Smooth muscle cell (in vitro differentiated cells): ENCODE data around the gene TMCO4. TPM values are rescaled to one million over a fixed set of nuclear protein-coding genes. Genes with fewer than 3 reads are reported as not detected.

ENCODE experiments used
- DNase-seq: peaks from one replicate; lab custom pipeline; 2025; ENCODE audit not compliant: unreplicated experiment; lab: John Stamatoyannopoulos, UW
- H2AFZ ChIP-seq: fragments of 200-600 bp; sonication (generic); 2 replicates; pipeline ENCODE4 v1.6.0; 2016; ENCODE audit warnings: antibody characterized with exemption, low read depth, mild to moderate bottlenecking
- H3F3A ChIP-seq: fragments of 200-600 bp; sonication (generic); 2 replicates; pipeline ENCODE4 v1.6.0; 2017; ENCODE audit warnings: antibody characterized with exemption, low read depth
- H3K27ac ChIP-seq: fragments of 200-600 bp; sonication (generic); 2 replicates; pipeline ENCODE4 v1.5.1; 2016; ENCODE audit warnings: low read depth, mild to moderate bottlenecking
- H3K27me3 ChIP-seq: fragments of 200-600 bp; sonication (generic); 2 replicates; pipeline ENCODE4 v1.6.1; 2016; ENCODE audit warnings: low read depth, mild to moderate bottlenecking
- H3K36me3 ChIP-seq: fragments of 200-600 bp; sonication (generic); 2 replicates; pipeline ENCODE4 v1.5.1; 2016; ENCODE audit warnings: low read depth
- H3K4me1 ChIP-seq: fragments of 200-600 bp; sonication (generic); 2 replicates; pipeline ENCODE4 v1.5.1; 2016; ENCODE audit warnings: low read depth
- H3K4me2 ChIP-seq: fragments of 200-600 bp; sonication (generic); 2 replicates; pipeline ENCODE4 v1.6.0; 2016; ENCODE audit warnings: mild to moderate bottlenecking
- H3K4me3 ChIP-seq: fragments of 200-600 bp; sonication (generic); 2 replicates; pipeline ENCODE4 v1.5.1; 2016; ENCODE audit warnings: mild to moderate bottlenecking
- H3K79me2 ChIP-seq: fragments of 200-600 bp; sonication (generic); 2 replicates; pipeline ENCODE4 v1.6.0; 2016; ENCODE audit warnings: low read depth, mild to moderate bottlenecking
- H3K9ac ChIP-seq: fragments of 200-600 bp; sonication (generic); 2 replicates; pipeline ENCODE4 v1.6.0; 2016; ENCODE audit warnings: low read depth
- H3K9me3 ChIP-seq: fragments of 200-600 bp; sonication (generic); replicated peaks from 2 replicates; pipeline ENCODE4 v1.5.1; 2016; ENCODE audit warnings: low read depth
- H4K20me1 ChIP-seq: fragments of 200-600 bp; sonication (generic); 2 replicates; pipeline ENCODE4 v1.6.0; 2016; ENCODE audit warnings: low read depth
- WGBS: methylation state at CpG from one replicate; pipeline ENCODE4 v1.1.7; 2016; ENCODE audit warnings: low lambda C conversion rate; 5-methylcytosine and 5-hydroxymethylcytosine counted together
- polyA plus RNA-seq: library from polyadenylated mRNA; unstranded; fragments of >200 nt; fragmentation: Nextera tagmentation; extraction: Ambion mirVana; gene quantifications from 2 replicates; pipeline ENCODE4 v1.2.1, GENCODE V29; 2016
- total RNA-seq: library from RNA; depleted of rRNA; stranded (reverse); fragments of >200 nt; gene quantifications from 2 replicates; pipeline ENCODE4 v1.2.3, GENCODE V29; 2014
- TF ChIP-seq, protein P1 (sequence below): fragments of 200-600 bp; sonication (generic); IDR thresholded peaks from 2 replicates; pipeline ENCODE4 v1.5.1; 2017; ENCODE audit warnings: borderline replicate concordance, mild to moderate bottlenecking, antibody characterized with exemption; ENCODE audit not compliant: insufficient read depth, poor library complexity, severe bottlenecking

Gene TMCO4
- total and polyA plus RNA-seq, 2 experiments from 2014 or later = 5.4 to 6.8 TPM

DNA sequence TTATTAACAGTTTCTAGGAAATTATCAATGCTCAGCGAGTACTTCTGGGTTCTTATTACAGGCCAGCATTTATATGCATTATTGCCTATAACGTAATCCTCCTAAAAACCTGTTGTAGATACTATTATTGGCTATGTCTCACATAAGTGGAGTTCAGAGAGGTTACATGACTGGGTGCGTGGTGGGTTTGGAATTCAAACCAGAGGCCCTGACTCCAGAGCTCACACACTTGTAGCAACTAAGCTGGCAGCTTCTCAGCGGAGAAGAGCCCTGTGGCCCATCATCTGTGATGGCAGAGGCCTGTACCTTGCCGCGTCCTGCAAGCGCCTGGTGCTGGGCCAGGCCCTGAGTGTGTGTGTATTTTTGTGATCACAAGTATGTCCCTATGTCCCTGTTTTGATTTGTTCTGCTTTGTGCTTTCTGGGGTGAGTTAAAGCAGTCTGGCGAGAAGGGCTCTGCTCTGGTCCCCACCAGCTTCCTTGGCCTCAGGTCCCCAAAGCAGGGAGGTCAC is 68.3 kb downstream of the TMCO4 start:
- Histone ChIP-seq H4K20me1 (no peaks in the 10 kb centered on the region), H3K4me2 (no peak overlapping the region), H3K79me2 (no peaks in the 10 kb centered on the region), H2AFZ (no peak overlapping the region), H3K4me1 (peaks cover 9% of the 10 kb centered on the region), H3K9ac (no peak overlapping the region), H3K27ac (no peak overlapping the region), H3K9me3 (no peaks in the 10 kb centered on the region), H3K27me3 (no peaks in the 10 kb centered on the region), H3K36me3 (no peaks in the 10 kb centered on the region), H3K4me3 (no peak overlapping the region), H3F3A (no peaks in the 10 kb centered on the region)
- TF ChIP-seq, protein P1, sequence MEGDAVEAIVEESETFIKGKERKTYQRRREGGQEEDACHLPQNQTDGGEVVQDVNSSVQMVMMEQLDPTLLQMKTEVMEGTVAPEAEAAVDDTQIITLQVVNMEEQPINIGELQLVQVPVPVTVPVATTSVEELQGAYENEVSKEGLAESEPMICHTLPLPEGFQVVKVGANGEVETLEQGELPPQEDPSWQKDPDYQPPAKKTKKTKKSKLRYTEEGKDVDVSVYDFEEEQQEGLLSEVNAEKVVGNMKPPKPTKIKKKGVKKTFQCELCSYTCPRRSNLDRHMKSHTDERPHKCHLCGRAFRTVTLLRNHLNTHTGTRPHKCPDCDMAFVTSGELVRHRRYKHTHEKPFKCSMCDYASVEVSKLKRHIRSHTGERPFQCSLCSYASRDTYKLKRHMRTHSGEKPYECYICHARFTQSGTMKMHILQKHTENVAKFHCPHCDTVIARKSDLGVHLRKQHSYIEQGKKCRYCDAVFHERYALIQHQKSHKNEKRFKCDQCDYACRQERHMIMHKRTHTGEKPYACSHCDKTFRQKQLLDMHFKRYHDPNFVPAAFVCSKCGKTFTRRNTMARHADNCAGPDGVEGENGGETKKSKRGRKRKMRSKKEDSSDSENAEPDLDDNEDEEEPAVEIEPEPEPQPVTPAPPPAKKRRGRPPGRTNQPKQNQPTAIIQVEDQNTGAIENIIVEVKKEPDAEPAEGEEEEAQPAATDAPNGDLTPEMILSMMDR = no peak
- WGBS = 92% methylated on average over 8 of the region's 8 CpGs
- DNase-seq = no peak

DNA sequence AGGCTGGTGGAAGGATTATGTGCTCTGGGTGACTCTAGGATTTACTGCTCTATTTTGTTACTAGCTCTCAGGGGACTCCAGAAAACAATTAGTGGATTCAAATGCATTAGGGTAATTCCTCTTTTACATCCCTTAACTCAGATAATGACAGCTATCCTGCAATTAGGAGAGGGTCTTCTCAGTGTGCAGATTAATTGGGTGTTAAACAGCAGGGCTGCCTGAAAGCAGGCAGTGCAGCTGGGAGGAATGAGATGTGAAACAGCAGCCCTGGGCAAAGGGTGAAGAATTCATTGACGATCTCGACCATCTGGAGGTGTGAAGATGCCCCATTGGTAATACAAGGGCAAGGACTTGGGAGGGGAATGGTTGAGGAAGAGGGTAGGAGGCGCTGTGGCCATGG is 68.9 kb downstream of the TMCO4 start:
- no peak overlapping the region for H3K4me2 ChIP-seq
- H3K36me3 ChIP-seq = no peaks in the 10 kb centered on the region
- peaks cover 9% of the 10 kb centered on the region for H3K4me1 ChIP-seq
- H3K27ac ChIP-seq = no peak overlapping the region
- no peak for DNase-seq
- H4K20me1 ChIP-seq = no peaks in the 10 kb centered on the region
- no peak overlapping the region for H2AFZ ChIP-seq
- 86% methylated on average over 3 of the region's 3 CpGs for WGBS
- no peak overlapping the region for H3K9ac ChIP-seq
- H3K4me3 ChIP-seq = no peak overlapping the region
- H3K27me3 ChIP-seq = no peaks in the 10 kb centered on the region
- TF ChIP-seq, protein P1 = no peak
- no peaks in the 10 kb centered on the region for H3F3A ChIP-seq
- H3K9me3 ChIP-seq = no peaks in the 10 kb centered on the region
- H3K79me2 ChIP-seq = no peaks in the 10 kb centered on the region

DNA sequence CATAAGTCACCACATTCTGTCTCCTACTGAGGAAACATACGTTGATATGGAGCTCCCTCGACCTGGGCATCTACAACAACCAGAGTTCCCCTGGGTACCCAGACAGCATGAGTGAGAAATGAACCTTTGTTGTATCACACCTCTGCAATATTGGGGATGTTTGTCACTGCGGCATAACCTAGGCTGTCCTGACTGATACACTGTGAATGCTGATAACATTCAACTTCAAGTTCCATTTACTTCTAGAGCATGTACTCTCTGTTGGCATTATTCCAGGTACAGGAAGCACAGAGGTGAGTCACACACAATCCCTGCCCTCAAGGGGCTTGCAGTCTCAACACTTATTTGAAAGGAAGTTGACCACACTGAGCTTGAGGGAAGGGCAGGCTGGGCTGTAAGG is 69.5 kb downstream of the TMCO4 start:
- Histone ChIP-seq H3K79me2 (no peaks in the 10 kb centered on the region), H3K27me3 (no peaks in the 10 kb centered on the region), H3K36me3 (no peaks in the 10 kb centered on the region), H3K4me3 (no peak overlapping the region), H3K27ac (no peak overlapping the region), H3K4me1 (peaks cover 9% of the 10 kb centered on the region), H3K9ac (no peak overlapping the region), H3K4me2 (no peak overlapping the region), H3F3A (no peaks in the 10 kb centered on the region), H2AFZ (no peak overlapping the region), H4K20me1 (no peaks in the 10 kb centered on the region), H3K9me3 (no peaks in the 10 kb centered on the region)
- TF ChIP-seq, protein P1 = no peak
- no peak for DNase-seq
- 94% methylated on average over 3 of the region's 3 CpGs for WGBS

DNA sequence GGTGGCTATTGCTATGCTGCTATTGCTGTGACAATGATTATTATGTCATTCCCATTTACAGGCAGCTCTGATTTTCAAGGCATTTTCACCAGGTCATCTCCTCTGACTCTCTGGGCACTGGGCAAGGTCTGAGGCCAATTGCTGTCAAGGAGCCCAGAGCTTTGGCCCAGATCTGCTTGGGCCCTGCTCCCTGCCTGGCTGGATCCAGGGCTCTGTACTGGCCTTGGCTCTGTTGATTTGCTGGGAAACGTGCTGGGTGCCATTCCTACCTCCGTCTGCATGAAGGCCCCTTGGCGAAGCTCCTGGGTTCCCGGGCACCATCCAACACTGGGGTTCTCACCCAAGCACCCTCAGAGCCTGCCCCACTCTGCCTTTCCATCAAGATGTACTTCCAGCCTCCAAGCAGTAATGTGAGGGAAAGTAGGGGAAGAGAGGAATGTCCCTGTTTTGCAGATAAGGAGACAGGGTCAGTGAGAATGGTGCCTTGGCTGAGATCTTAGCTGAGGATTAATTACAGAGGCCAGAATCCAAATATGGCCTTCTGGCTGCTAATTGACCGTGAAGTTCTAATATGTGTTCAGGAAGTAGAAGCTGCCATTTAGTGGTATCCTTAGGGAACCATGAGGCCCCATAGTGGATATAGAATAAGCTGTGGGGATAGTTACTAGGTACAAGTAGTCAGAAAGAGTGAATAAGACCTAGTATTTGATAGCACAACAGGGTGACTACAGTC is 71.1 kb downstream of the TMCO4 start:
- 94% methylated on average over 5 of the region's 5 CpGs for WGBS

More for the DNA sequence above, 71.1 kb downstream of the TMCO4 start:
- no peaks in the 10 kb centered on the region for H3F3A ChIP-seq
- H2AFZ ChIP-seq = no peak overlapping the region
- H3K79me2 ChIP-seq = no peaks in the 10 kb centered on the region
- TF ChIP-seq, protein P1 = no peak
- H3K4me2 ChIP-seq = no peak overlapping the region
- H3K36me3 ChIP-seq = no peaks in the 10 kb centered on the region
- no peaks in the 10 kb centered on the region for H3K27me3 ChIP-seq
- no peaks in the 10 kb centered on the region for H4K20me1 ChIP-seq
- no peak for DNase-seq
- H3K9me3 ChIP-seq = no peaks in the 10 kb centered on the region
- no peak overlapping the region for H3K4me3 ChIP-seq
- H3K27ac ChIP-seq = no peak overlapping the region
- peaks cover 9% of the 10 kb centered on the region for H3K4me1 ChIP-seq
- H3K9ac ChIP-seq = no peak overlapping the region
